ENCODE results near the gene STK11.

Gene STK11

GRCh38 chr19:1274852-1275259 lies 69.3 kb downstream of the STK11 start:
- no peak for DNase-seq

DNA sequence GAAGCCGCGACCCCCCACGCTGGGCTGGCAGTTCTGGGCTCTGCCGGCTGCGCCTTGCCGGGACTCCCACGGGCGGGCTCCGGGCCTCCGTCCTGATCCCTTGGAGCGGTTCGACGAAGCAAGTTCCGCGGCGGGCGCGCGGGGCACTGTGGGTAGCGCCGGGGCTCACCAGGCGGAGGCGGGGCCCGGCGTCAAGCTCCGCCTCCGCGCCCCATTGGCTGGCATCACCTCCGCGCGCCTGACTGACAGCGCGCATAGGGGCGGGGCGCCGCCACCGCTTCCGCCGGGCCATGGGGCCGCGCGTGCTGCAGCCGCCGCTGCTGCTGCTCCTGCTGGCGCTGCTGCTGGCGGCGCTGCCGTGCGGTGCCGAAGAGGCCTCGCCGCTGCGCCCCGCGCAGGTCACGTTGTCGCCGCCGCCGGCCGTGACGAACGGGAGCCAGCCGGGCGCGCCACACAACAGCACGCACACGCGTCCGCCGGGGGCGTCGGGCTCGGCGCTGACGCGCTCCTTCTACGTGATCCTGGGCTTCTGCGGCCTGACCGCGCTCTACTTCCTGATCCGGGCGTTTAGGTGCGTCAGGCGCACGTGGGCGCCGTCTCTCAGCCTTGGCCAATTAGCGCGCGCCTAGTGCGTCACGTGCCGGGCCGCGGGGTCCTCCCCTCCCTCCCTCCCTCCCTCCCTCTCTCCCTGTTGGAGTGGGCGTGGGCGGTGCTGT lies 69.8 kb downstream of the STK11 start, which contains the start of gene FAM174C:
TSS of gene FAM174C (plus strand) at position 271 of the 716 bp plus-strand sequence. CDS start at position 291, 20 bp downstream.
- peak; percentile 96 for DNase-seq

GRCh38 chr19:1275976-1276627 lies 70.5 kb downstream of the STK11 start:
- no peak for DNase-seq

- no peak for DNase-seq
Measured at GRCh38 chr19:1276628-1277022, 71.0 kb downstream of the STK11 start.

- DNase-seq = no peak
Measured at GRCh38 chr19:1277061-1277460, 71.5 kb downstream of the STK11 start.

Measured in CD4-positive, alpha-beta T cell treated with Interleukin-12 subunit alpha and Interleukin-12 subunit beta, for 1 hour (primary cell).